Stimulated activated naive CD8-positive, alpha-beta T cell treated with anti-CD3 and anti-CD28 coated beads, Interleukin-15, amount 100 ng/mL, for 72 hours (primary cell): ENCODE data around the gene ZNRF3.

ENCODE experiments used
- ATAC-seq: fragments of 150-1000 bp; cut with Tn5 transposase; 2 replicates; pipeline ENCODE4 v1.10.0; 2021; ENCODE audit warnings: mild to moderate bottlenecking, moderate library complexity
- DNase-seq, 2 donors: peaks; one replicate each; pipeline ENCODE4 v3.0.0; 2021 to 2022
- H3K27ac Mint-ChIP-seq, 2 donors: one replicate each; pipeline ENCODE4 v1.8.0; 2022; ENCODE audit warnings: mild to moderate bottlenecking in 2 of 2, mixed read lengths in 2 of 2, moderate library complexity in 2 of 2
- H3K27me3 Mint-ChIP-seq: one replicate; pipeline ENCODE4 v1.8.0; 2022; ENCODE audit warnings: mixed read lengths
- H3K4me1 Mint-ChIP-seq: one replicate; pipeline ENCODE4 v1.8.0; 2022; ENCODE audit warnings: mild to moderate bottlenecking, mixed read lengths
- H3K4me3 Mint-ChIP-seq, 2 donors: one replicate each; pipeline ENCODE4 v1.8.0; 2022; ENCODE audit warnings: mild to moderate bottlenecking in 2 of 2, mixed read lengths in 2 of 2, moderate library complexity in 1 of 2
- H3K9me3 Mint-ChIP-seq, 2 donors: one replicate each; pipeline ENCODE4 v1.8.0; 2022; ENCODE audit warnings: mixed read lengths in 2 of 2

ZNRF3 gene

GRCh38 chr22:28911304-28911690 is 27.9 kb downstream of the ZNRF3 start:
- Mint-ChIP-seq H3K27me3 (peaks cover 30% of the 10 kb centered on the region), H3K9me3 (no peaks in the 10 kb centered on the region), H3K27ac (no peak overlapping the region), H3K4me3 (no peak overlapping the region), H3K4me1 (peaks cover 47% of the 10 kb centered on the region)
- no peak for DNase-seq
- no peak for ATAC-seq

DNA sequence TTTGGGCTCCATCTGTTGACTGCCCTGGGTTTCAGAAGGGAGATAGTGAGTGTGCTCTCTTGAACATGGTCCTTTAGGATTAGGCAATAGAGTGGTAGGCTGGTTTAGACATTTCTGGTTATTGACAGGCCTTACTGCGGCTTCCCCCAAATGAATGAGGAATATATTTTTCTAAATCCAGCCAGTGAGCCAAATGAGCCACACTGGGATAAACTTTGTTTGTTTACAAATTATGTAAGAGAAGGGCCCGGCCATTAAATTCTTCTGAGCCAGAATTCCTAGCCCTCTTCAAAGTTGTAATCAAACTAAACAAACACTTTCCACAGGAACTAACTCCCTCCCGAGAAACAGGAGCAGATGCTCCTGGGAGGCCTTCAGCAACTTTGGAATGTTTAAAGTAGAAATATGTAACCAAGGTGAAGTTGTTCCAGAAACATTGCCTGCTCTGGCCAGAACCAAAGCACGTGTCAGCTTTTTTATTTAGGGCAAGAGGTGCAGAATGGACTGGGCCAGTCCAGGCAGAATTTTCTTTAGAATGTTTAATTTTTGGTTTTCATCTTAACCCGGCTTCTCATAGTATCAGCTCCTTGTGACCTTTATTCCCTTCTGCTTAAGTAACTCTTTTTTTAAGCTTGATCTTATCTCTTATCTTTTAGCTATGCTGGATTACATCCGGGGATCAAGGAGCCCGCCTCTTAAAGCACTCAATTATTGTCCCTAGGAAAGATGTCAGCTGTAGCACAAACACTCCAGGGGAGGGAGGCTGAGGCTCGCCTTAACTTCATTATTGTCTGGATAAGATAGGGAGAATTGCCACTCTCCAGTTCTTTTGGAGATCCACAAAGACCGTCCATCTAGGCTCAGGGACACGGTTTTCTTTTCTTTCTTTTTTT is 28.7 kb downstream of the ZNRF3 start:
- DNase-seq (no peak), ATAC-seq (no peak)
- no peak overlapping the region for H3K4me3 Mint-ChIP-seq
- no peaks in the 10 kb centered on the region for H3K9me3 Mint-ChIP-seq
- H3K27ac Mint-ChIP-seq = no peak overlapping the region
- H3K4me1 Mint-ChIP-seq = peaks cover 39% of the 10 kb centered on the region
- peaks cover 37% of the 10 kb centered on the region for H3K27me3 Mint-ChIP-seq

DNA sequence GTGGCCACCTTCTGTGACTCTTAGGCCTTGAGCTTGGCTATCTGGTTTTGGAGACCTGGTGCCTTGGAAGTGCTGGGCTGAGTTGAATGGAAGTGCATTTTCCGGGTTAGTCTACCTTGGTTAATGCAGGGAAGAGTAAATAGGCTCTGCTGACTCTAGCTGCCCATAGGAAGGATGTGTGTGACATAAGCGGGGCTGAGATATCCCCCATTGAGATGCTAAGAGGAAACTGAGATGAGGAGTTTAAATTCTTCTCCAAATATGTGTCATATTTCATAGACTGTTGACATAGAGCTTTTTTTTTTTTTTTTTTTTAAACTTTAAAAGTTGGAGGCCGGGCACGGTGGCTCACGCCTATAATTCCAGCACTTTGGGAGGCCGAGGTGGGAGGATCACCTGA is 30.8 kb downstream of the ZNRF3 start:
- H3K4me3 Mint-ChIP-seq = no peak overlapping the region
- peaks cover 59% of the 10 kb centered on the region for H3K27me3 Mint-ChIP-seq
- no peak for DNase-seq
- H3K4me1 Mint-ChIP-seq = peaks cover 26% of the 10 kb centered on the region
- H3K9me3 Mint-ChIP-seq = no peaks in the 10 kb centered on the region
- no peak for ATAC-seq
- H3K27ac Mint-ChIP-seq = no peak overlapping the region

DNA sequence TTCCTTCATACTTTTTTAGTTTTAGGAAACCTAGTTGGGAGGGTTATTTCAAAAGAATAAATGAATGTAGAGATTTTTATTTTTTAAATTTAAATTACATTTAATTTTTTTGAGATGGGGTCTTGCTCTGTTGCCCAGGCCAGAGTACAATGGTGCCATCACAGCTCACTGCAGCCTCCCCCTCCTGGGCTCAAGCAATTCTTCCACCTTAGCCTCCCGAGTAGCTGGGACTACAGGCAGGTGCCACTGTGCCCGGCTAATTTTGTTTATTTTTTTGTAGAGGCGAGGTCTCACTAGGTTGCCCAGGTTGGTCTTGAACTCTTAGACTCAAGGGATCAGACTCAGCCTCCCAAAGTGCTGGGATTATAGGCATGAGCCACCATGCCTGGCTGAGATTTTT is 32.6 kb downstream of the ZNRF3 start:
- no peak for ATAC-seq
- Mint-ChIP-seq H3K4me1 (peaks cover 14% of the 10 kb centered on the region), H3K9me3 (no peaks in the 10 kb centered on the region), H3K4me3 (no peak overlapping the region), H3K27me3 (peaks cover 59% of the 10 kb centered on the region), H3K27ac (no peak overlapping the region)
- no peak for DNase-seq

DNA sequence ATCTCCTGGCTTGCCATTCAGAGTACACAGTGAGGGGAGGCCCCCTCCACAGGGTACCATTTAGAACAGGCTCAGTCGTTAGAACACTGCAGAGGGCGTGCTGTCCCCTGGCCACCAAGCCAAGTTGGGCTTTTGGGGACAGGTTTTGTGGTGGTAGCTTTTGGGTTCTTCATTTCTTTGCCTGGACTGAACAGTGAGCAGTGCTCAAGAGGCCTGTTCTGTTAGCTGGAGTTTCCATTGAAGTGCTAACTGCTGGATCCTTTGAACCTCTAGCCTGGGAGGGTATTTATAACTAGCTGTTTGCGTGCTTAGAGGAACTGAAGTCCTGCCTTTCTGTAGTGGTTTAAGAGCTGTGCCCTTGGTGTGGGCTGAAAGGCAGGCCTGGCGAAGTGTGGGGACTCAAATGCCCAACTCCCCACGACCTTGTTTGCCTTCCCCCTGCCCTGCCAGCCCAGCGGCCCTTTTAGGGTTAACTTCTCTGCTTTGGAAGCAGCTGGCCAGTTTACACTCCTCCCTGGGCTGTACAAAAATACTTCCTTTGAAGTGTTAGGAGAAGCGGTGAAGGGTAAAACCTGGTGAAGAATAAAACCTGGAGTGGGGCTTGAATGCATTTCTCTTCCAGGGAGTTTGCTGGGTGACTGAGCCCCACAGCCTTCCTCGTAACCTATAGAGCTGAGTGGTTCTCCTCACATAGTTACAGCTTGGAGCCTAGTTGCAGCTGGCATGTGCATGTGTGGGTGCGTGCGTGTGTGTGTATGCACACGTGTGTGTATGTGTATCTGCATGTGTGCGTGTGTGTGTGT is 34.6 kb downstream of the ZNRF3 start:
- peaks cover 20% of the 10 kb centered on the region for H3K4me1 Mint-ChIP-seq
- H3K27me3 Mint-ChIP-seq = peaks cover 66% of the 10 kb centered on the region
- H3K27ac Mint-ChIP-seq = no peak overlapping the region
- ATAC-seq (no peak), DNase-seq (no peak)
- H3K9me3 Mint-ChIP-seq = no peaks in the 10 kb centered on the region
- no peak overlapping the region for H3K4me3 Mint-ChIP-seq

- ATAC-seq (no peak), DNase-seq (no peak)
- no peak overlapping the region for H3K4me3 Mint-ChIP-seq
- H3K9me3 Mint-ChIP-seq = no peaks in the 10 kb centered on the region
- peaks cover 66% of the 10 kb centered on the region for H3K27me3 Mint-ChIP-seq
- H3K4me1 Mint-ChIP-seq = peaks cover 20% of the 10 kb centered on the region
- H3K27ac Mint-ChIP-seq = no peak overlapping the region
Measured at GRCh38 chr22:28918550-28919271, 35.3 kb downstream of the ZNRF3 start.

DNA sequence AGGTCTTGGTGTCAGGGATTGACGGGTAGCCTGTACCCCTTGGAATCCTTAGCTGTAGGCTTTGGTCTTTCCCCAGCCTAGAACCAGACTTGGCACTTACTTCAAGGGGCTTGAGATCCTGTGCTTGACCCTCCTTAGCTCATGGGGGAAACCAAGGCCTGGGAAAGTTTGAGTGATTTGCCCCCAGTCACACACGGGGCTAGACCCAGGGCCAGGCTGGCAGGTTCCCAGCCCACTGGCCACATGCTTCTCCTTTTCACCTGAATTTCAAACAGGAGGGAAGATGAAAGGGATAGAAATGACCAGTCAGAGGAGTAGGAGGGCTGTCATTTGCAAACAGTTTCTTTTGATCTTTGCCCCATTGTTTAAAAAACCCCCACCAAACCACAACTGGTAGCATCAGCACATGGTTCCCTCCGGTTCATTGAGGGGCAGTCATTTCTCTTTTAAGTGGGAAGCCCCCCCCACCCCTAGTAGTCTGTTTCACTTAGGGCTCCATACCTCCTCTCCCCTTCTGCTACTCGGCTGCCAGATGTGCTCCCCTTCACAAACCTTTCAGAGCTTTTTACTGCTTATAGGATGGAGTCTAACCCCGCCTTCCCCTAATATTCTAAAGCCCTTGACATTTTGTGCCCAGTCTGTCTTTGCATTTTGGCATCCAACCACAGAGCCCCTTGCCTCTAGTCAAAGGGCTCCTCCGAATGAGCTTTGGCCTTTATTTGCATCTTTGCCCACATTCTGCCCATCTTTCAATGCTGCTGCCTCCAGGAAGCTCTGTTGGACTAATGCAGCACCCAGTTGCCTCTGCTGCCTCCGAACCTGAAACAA is 37.6 kb downstream of the ZNRF3 start:
- ATAC-seq = peak; percentile 78
- Mint-ChIP-seq H3K9me3 (no peaks in the 10 kb centered on the region), H3K4me1 (peaks cover 26% of the 10 kb centered on the region), H3K27ac (no peak overlapping the region), H3K27me3 (peaks cover 83% of the 10 kb centered on the region), H3K4me3 (no peak overlapping the region)
- peak in 1 of 2 donors; percentile 25 for DNase-seq

DNA sequence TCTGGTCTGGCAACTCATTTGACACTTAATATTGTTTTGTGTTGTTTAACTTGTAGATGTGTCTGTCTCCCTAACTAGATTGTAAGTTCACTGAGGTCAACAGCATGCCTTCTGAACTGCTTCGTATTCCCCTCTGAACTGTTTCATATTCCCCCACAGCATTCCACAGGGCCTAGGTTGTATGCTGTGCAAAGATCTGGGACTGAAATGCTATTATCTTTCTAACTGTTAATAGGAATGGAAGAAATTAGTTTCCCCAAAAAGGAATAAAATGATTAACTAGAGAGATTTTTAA is 38.2 kb downstream of the ZNRF3 start:
- H3K27me3 Mint-ChIP-seq = peaks cover 84% of the 10 kb centered on the region
- peaks cover 27% of the 10 kb centered on the region for H3K4me1 Mint-ChIP-seq
- H3K9me3 Mint-ChIP-seq = no peaks in the 10 kb centered on the region
- no peak for DNase-seq
- no peak overlapping the region for H3K27ac Mint-ChIP-seq
- no peak for ATAC-seq
- H3K4me3 Mint-ChIP-seq = no peak overlapping the region

- Mint-ChIP-seq H3K4me1 (peaks cover 26% of the 10 kb centered on the region), H3K9me3 (no peaks in the 10 kb centered on the region), H3K27me3 (peaks cover 80% of the 10 kb centered on the region), H3K27ac (no peak overlapping the region), H3K4me3 (no peak overlapping the region)
- DNase-seq (no peak), ATAC-seq (no peak)
Measured at GRCh38 chr22:28922540-28923244, 39.3 kb downstream of the ZNRF3 start.

- DNase-seq = no peak
- no peak for ATAC-seq
- H3K27me3 Mint-ChIP-seq = peaks cover 80% of the 10 kb centered on the region
- H3K27ac Mint-ChIP-seq = no peak overlapping the region
- no peak overlapping the region for H3K4me3 Mint-ChIP-seq
- H3K4me1 Mint-ChIP-seq = peaks cover 19% of the 10 kb centered on the region
- no peaks in the 10 kb centered on the region for H3K9me3 Mint-ChIP-seq
Measured at GRCh38 chr22:28923826-28924732, 40.7 kb downstream of the ZNRF3 start.

GRCh38 chr22:28925916-28926315 is 42.5 kb downstream of the ZNRF3 start:
- Mint-ChIP-seq H3K4me3 (no peak overlapping the region), H3K9me3 (no peaks in the 10 kb centered on the region), H3K27ac (no peak overlapping the region), H3K27me3 (peaks cover 82% of the 10 kb centered on the region), H3K4me1 (peaks cover 15% of the 10 kb centered on the region)
- ATAC-seq (no peak), DNase-seq (no peak)

DNA sequence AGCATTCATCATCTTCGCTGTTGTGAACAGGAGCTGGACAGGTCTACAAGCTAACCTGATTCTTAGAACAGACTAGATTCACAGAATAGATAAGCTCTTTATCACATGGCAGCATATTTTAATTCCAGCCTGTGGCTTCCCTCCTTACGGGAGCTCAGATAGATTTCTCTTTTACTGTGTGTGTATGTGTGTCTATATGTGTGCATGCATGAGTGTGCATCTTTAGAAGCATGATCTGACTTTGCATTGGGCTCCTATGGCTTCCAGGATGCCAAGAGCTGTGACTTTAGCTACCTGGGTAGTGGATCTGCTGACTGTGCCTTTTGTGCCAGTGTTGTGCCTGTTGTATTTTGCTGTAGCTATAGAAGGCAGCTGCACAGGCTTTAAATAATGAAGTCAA is 44.3 kb downstream of the ZNRF3 start:
- Mint-ChIP-seq H3K9me3 (no peaks in the 10 kb centered on the region), H3K27me3 (peaks cover 87% of the 10 kb centered on the region), H3K4me1 (peaks cover 17% of the 10 kb centered on the region), H3K4me3 (no peak overlapping the region), H3K27ac (no peak overlapping the region)
- DNase-seq (no peak), ATAC-seq (no peak)

DNA sequence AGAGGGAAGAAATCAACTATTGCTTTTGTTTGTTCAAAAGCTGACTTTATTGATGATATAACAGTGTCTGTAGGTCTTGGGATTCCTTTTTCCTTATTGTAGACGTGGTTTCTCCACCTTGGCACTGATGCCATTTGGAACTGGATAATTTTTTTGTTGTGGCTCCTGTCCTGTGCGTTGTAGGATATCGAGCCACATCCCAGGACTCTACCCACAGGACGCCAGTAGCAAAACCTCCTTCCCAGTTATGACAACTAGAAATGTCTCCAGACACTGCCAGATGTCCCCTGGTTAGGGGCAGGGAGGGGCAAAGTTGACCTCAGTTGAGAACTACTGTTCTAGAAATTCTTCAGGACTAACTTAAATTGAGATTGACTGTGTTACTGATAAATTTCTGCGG is 45.8 kb downstream of the ZNRF3 start:
- peaks cover 87% of the 10 kb centered on the region for H3K27me3 Mint-ChIP-seq
- ATAC-seq = no peak
- H3K9me3 Mint-ChIP-seq = no peaks in the 10 kb centered on the region
- peaks cover 17% of the 10 kb centered on the region for H3K4me1 Mint-ChIP-seq
- DNase-seq = no peak
- H3K27ac Mint-ChIP-seq = no peak overlapping the region
- H3K4me3 Mint-ChIP-seq = no peak overlapping the region
